GM12873 (cell line): Measurements from ENCODE around the gene WDR59.

Experiments used
- TF ChIP-seq, protein P1 (sequence below): IDR thresholded peaks from 2 replicates; pipeline ENCODE4 v1.5.1; 2012; ENCODE audit warnings: low read depth, mild to moderate bottlenecking, moderate library complexity, low read length, control low read depth; ENCODE audit not compliant: insufficient read depth; ENCODE audit errors: missing control alignments

The WDR59 gene

DNA sequence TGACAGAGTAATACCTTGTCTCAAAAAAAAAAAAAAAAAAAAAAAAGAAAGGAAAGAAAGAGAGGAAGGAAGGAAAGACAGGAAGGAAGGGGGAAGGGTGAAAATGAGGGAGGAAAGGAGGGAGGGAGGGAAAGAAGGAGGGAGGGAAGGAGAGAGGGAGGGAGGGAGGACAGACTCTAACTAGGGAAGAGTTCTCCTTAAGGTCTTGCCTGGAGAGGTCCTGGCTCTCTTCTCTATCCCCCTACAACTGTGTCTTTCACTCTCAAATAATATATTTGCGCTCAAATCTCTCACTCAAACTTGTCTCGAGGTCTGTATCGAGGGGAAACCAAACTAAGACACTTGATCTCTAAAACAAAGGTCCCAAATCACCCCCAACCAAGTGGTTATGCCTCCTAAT is 35.6 kb downstream of the WDR59 start:
- TF ChIP-seq, protein P1, sequence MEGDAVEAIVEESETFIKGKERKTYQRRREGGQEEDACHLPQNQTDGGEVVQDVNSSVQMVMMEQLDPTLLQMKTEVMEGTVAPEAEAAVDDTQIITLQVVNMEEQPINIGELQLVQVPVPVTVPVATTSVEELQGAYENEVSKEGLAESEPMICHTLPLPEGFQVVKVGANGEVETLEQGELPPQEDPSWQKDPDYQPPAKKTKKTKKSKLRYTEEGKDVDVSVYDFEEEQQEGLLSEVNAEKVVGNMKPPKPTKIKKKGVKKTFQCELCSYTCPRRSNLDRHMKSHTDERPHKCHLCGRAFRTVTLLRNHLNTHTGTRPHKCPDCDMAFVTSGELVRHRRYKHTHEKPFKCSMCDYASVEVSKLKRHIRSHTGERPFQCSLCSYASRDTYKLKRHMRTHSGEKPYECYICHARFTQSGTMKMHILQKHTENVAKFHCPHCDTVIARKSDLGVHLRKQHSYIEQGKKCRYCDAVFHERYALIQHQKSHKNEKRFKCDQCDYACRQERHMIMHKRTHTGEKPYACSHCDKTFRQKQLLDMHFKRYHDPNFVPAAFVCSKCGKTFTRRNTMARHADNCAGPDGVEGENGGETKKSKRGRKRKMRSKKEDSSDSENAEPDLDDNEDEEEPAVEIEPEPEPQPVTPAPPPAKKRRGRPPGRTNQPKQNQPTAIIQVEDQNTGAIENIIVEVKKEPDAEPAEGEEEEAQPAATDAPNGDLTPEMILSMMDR: no peak

DNA sequence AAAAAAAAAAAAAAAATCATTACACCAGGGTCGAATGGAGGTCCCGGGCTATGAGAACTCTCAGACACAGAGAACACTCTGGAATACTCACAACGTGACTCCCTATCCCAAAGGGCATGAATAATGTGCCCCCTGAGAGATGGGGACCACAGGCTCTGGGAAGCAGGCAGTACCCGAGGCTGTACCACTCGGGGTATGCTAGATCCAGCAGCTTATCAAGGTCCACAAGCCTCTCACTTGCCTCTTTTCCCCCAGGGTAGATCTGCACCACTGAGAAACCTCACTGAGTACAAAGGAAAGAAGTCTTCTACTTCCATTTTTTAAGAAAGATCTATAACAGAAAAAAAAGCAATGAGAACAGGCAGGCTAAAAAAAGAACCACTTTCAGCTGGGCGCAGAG is 40.5 kb downstream of the WDR59 start:
- TF ChIP-seq, protein P1: no peak

DNA sequence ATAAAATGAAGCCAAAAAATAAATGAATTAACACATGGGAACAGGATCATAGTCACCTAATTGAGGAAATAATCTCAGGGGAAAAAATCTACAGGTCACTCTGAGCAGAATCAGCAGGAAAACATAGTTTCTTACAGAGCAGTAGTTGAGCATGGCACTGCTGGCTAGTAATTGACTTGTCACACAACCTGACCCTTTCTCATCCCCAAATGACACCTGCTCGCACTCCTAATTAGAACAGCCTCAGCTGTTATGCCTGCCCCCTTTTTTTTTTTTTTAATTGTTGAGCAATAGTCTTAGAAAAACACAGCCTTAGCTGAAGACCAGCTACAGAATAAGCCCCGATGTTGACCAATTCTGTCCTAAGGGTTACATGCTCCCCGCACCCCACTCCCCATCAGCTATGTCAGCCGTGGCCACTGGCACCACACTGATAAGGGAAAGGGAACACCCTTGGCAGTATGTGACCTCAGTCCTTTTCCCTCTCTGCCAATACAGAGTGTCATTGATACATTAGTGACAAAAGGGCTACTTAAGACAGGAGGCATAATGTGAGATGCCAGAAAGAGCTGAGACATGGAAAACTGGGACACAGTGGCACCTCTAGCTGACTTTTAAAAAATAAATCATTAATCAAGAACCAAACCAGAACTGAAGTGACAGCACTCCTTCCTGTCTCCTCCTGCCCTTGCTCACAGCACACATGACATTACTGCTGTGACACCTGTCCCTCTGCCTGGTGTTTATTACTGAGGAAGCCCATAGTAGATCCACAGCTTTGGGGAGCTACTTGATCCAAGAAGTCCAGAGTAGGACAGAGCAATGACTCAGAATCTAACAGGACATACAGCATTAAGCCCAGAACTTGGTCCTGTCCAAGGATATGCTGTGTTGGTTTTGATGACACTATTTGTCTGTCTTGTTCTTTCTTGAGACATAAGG is 41.7 kb downstream of the WDR59 start:
- TF ChIP-seq, protein P1: no peak

DNA sequence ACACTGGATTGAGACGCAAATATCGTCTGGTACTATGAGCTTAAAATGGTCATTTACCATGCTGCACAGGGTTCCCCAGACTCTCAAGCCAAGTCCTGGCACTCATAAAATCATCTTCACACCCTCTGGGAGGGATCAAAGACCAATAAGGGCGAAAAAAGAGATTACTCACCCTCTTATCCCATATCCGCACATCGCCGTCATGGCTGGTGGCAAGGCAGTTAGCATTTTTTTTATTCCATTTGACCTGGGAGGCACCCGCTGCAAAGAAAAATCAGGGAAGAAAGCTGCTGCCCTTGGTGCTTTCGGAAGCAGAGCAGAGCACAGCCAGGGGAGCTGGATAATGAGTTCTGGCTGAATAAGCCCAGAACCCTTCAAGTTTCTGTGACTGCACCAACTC is 42.4 kb downstream of the WDR59 start:
- TF ChIP-seq, protein P1: no peak

DNA sequence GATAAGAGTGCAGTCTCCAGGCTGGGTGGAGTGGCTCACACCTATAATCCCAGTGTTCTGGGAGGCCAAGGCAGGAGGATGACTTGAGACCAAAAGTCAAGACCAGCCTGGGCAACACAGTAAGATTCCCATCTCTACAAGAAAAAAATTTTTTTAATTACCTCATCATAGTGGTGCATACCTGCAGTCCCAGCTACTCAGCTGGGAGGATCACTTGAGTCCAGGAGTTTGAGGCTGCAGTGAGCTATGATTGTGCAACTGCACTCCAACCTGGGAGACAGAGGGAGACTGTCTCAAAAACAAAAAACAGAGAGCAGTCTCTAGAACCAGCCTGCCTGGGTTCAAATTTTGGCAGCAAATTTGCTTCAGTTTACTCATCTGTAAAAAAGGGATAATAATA is 45.2 kb downstream of the WDR59 start:
- TF ChIP-seq, protein P1: no peak

DNA sequence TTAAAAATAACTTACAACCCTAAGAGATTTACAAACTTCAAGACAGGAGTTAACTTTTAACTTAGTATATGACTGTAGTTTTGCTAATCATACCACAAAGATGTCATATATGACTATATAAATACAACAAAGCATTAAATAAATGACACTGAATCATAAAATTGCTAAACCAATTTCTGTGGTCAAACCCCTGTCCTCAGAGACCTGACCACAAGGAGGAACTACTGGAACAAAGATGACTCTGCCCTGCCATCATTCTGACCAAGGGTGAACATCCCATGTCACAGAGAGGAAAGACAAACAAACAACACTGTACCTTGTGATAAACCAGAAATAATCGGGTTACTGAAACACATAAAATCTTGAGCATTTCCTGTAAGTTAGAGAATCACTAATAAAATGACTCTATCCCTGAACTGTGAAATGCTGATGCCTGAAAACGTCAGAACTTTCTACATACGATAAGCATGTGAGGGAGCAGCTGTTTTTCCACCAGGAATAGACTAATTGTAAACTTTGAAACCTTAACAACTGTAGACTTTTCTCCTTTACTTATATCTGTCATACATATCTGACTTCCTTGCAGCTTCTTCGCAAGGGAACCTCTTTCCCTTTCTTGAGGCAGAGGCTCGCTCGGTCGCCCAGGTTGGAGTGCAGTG is 47.9 kb downstream of the WDR59 start:
- TF ChIP-seq, protein P1: no peak

DNA sequence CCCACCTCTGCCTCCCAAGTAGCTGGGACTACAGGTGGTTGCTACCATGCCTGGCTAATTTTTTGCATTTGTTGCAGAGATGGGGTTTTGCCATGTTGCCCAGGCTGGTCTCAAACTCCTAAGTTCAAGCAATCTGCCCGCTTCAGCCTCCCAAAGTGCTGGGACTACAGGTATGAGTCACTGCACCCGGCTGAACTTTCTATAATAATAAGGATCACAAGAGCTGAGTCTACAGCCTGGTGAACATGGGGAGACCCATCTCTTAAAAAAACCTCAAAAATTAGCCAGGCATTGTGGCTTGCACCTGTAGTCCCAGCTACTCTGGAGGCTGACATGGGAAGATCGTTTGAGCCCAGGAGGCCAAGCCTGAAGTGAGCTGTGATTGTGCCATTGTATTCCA is 53.5 kb downstream of the WDR59 start:
- TF ChIP-seq, protein P1: no peak
